ENCODE data around the gene PCDH12. TPM values are rescaled to one million over a fixed set of nuclear protein-coding genes. Genes with fewer than 3 reads are reported as not detected.

The PCDH12 gene
- total RNA-seq, 1 experiment from 2014 or later, result not detected

GRCh38 chr5:141933151-141933550 is 24.9 kb downstream of the PCDH12 start:
- H3K27ac ChIP-seq (ENCODE audit: insufficient read length, low read depth, low read length), result no peak overlapping the region
- no peak overlapping the region for H2BK15ac ChIP-seq (ENCODE audit: low read depth, low read length)
- H3K9ac ChIP-seq (ENCODE audit: extremely low read depth, insufficient read length, low read length), result no peak overlapping the region
- no peak overlapping the region for H4K8ac ChIP-seq (replicated peaks; ENCODE audit: insufficient read length, low read depth, low read length)
- no peak overlapping the region for H4K91ac ChIP-seq (ENCODE audit: insufficient read length, low read depth, low read length)
- H2AK5ac ChIP-seq (ENCODE audit: insufficient read length, low read length), result no peak overlapping the region
- H2BK12ac ChIP-seq (ENCODE audit: insufficient read length, low read depth, low read length), result no peak overlapping the region
- no peak overlapping the region for H4K5ac ChIP-seq (ENCODE audit: insufficient read length, low read depth, low read length)
- no peaks in the 10 kb centered on the region for H3K9me3 ChIP-seq (ENCODE audit: control insufficient read depth, low read depth, low read length)
- H3K79me1 ChIP-seq (ENCODE audit: insufficient read depth, low read depth, low read length, poor library complexity, severe bottlenecking), result no peaks in the 10 kb centered on the region
- no peak overlapping the region for H2BK20ac ChIP-seq (ENCODE audit: low read depth, low read length, poor library complexity, severe bottlenecking)
- peaks cover 0 to 2% of the 10 kb centered on the region in 2 experiments; a peak in 1 of 4 replicates for H3K4me1 Mint-ChIP-seq
- no peak for TF ChIP-seq CTCF (conservative IDR thresholded peaks at IDR 0.05)
- no peak overlapping the region for H3K4me2 ChIP-seq (ENCODE audit: insufficient read depth, insufficient read length, low read length)
- H3K36me3 Mint-ChIP-seq (ENCODE audit: insufficient read depth in 1 of 3, low read depth in 3 of 3), result peaks cover 30 to 78% (median 73%) of the 10 kb centered on the region in 3 experiments; a peak in 6 of 7 replicates
- no peaks in the 10 kb centered on the region for H3K27me3 Mint-ChIP-seq (ENCODE audit: low read depth)
- H3K9me3 Mint-ChIP-seq, result no peaks in the 10 kb centered on the region
- H4K20me1 ChIP-seq (ENCODE audit: control insufficient read depth, insufficient read depth, insufficient read length), result no peaks in the 10 kb centered on the region
- H2BK5ac ChIP-seq (ENCODE audit: insufficient read length, low read length), result no peak overlapping the region
- no peak overlapping the region for H3K14ac ChIP-seq (ENCODE audit: insufficient read depth, low read length)
- H3K23me2 ChIP-seq (ENCODE audit: insufficient read length, low read depth, low read length, poor library complexity, severe bottlenecking), result no peaks in the 10 kb centered on the region
- no peak overlapping the region for H3K4ac ChIP-seq (ENCODE audit: low read depth, low read length)
- H2AFZ ChIP-seq (ENCODE audit: low read length), result no peak overlapping the region
- H3K18ac ChIP-seq (ENCODE audit: insufficient read length, low read depth, low read length), result no peak overlapping the region
- no CpG with 5 or more reads among the region's 7 CpGs for WGBS (ENCODE audit: extremely low coverage, insufficient read length, low lambda C conversion rate)
- no peaks in the 10 kb centered on the region for H3K4me1 ChIP-seq (ENCODE audit: insufficient read depth, low read length)
- H3K23ac ChIP-seq (ENCODE audit: insufficient read length, low read depth, low read length), result no peak overlapping the region
- no peak overlapping the region for H2BK120ac ChIP-seq (ENCODE audit: low read depth, low read length, poor library complexity, severe bottlenecking)
- H3K56ac ChIP-seq (ENCODE audit: insufficient read length, low read depth, low read length), result no peak overlapping the region
- H3K4me3 Mint-ChIP-seq, result no peak overlapping the region
- no peaks in the 10 kb centered on the region for H3K79me2 ChIP-seq (ENCODE audit: insufficient read depth, low read length)
- H3K27ac Mint-ChIP-seq, result no peak overlapping the region
- no peaks in the 10 kb centered on the region for H3K27me3 ChIP-seq (ENCODE audit: insufficient read depth, low read length)
- no peak for DNase-seq
- no peak overlapping the region for H3T11ph ChIP-seq (ENCODE audit: low read length)
